Neural progenitor cell (in vitro differentiated cells): Measurements from ENCODE around the gene SNAPC2.

Source experiments
- CTCF ChIP-seq: fragments of 200-600 bp; sonication (generic); IDR thresholded peaks from 2 replicates; pipeline ENCODE4 v1.5.1; 2017; ENCODE audit warnings: antibody characterized with exemption, mild to moderate bottlenecking
- EZH2phosphoT487 ChIP-seq: fragments of 200-600 bp; sonication (generic); IDR thresholded peaks from 2 replicates; pipeline ENCODE4 v1.6.1; 2017; ENCODE audit warnings: antibody characterized with exemption

DNA sequence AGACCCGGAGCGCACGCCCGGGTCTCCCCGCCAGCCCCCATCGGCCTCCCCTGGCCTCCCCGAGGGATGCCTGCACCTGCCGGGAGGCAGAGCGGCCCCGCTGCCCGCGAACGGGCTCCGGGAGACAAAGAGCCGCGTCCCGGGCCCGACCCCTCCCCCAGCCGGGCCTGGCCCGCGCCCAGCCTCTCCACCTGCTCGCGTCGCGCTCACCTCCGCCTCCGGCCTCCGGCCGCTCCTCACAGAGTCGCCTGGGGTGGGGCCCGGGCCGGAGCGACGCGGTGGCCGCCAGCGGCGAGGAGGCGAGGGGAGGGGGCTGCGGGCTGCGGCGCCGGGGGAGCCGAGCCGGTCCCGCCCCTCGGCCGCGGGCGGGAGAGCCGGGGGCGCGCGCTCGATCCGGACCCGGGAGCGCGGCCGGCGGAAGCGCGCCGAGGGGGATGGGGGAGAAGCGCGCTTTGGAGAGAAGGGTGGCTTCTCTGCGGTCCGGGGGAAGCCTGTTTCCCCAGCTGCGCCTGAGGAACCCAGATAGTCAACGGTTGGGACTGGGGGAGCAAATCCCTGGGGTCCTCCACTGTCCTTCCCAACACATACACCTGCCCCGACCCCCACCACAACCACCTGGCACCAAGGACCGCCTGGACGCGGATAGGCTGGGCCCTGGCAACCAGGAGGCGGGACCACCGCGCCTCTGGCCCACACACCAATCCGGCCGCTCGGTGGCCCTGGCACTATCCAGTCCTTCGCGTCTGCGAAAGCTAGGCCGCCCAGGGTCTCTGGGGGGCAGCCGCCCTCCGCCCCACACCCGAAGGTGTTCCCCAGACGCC, 45.9 kb upstream of the SNAPC2 start, which contains the start of gene PRR36:
- TF ChIP-seq EZH2phosphoT487 (no peak), CTCF (no peak)
